OCI-LY3 (cell line): ENCODE results near the gene GDAP2.

Experiments
- H2AFZ ChIP-seq: fragments of 200-600, 300-600 bp; shearing (Covaris generic); 2 replicates; pipeline ENCODE4 v1.6.0; 2014; ENCODE audit warnings: antibody characterized with exemption, low read depth, low read length
- H3K27ac ChIP-seq: fragments of 200-600, 300-600 bp; sonication (generic); 2 replicates; pipeline ENCODE4 v1.5.1; 2014; ENCODE audit warnings: mild to moderate bottlenecking, low read length, moderate library complexity, mixed read lengths
- H3K27me3 ChIP-seq: fragments of 200-600, 300-600 bp; sonication (generic); 2 replicates; pipeline ENCODE4 v1.6.1; 2014; ENCODE audit warnings: low read depth, low read length, mixed read lengths
- H3K36me3 ChIP-seq: fragments of 200-600, 300-600 bp; sonication (generic); replicated peaks from 2 replicates; pipeline ENCODE3; 2014; ENCODE audit warnings: low read depth, low read length, mixed read lengths
- H3K4me1 ChIP-seq: fragments of 300-600, 200-600 bp; sonication (generic); 2 replicates; pipeline ENCODE4 v1.6.1; 2014; ENCODE audit warnings: low read length, mixed read lengths
- H3K4me2 ChIP-seq: fragments of 200-600, 300-600 bp; sonication (generic); 2 replicates; pipeline ENCODE4 v1.6.1; 2014; ENCODE audit warnings: low read length, mixed read lengths
- H3K4me3 ChIP-seq: fragments of 300-600, 200-600 bp; sonication (generic); 2 replicates; pipeline ENCODE4 v1.5.1; 2014; ENCODE audit warnings: antibody characterized with exemption, mild to moderate bottlenecking, low read length, moderate library complexity
- H3K79me2 ChIP-seq: fragments of 300-600, 200-600 bp; shearing (Covaris generic); 2 replicates; pipeline ENCODE4 v1.6.1; 2014; ENCODE audit warnings: mild to moderate bottlenecking, low read length, mixed read lengths
- H3K9ac ChIP-seq: fragments of 300-600, 200-600 bp; shearing (Covaris generic); 2 replicates; pipeline ENCODE4 v1.6.0; 2014; ENCODE audit warnings: mild to moderate bottlenecking, low read length, moderate library complexity
- H3K9me3 ChIP-seq: fragments of 200-600, 300-600 bp; shearing (Covaris generic); 2 replicates; pipeline ENCODE4 v1.6.1; 2014; ENCODE audit warnings: low read length, mixed read lengths; ENCODE audit not compliant: insufficient read depth
- H4K20me1 ChIP-seq: fragments of 200-600, 300-600 bp; sonication (generic); 2 replicates; pipeline ENCODE4 v1.6.1; 2016; ENCODE audit warnings: low read length, mixed read lengths; ENCODE audit not compliant: insufficient read depth
- EZH2phosphoT487 ChIP-seq: fragments of 200-600 bp; shearing (Covaris generic); IDR thresholded peaks from 2 replicates; pipeline ENCODE4 v1.6.1; 2018; ENCODE audit warnings: antibody characterized with exemption, mixed run types, low read depth
- TF ChIP-seq, protein P1 (sequence below): fragments of 200-600, 300-600 bp; sonication (generic); IDR thresholded peaks from 2 replicates; pipeline ENCODE4 v1.5.1; 2014; ENCODE audit warnings: antibody characterized with exemption, low read length, low read depth

Gene GDAP2

DNA sequence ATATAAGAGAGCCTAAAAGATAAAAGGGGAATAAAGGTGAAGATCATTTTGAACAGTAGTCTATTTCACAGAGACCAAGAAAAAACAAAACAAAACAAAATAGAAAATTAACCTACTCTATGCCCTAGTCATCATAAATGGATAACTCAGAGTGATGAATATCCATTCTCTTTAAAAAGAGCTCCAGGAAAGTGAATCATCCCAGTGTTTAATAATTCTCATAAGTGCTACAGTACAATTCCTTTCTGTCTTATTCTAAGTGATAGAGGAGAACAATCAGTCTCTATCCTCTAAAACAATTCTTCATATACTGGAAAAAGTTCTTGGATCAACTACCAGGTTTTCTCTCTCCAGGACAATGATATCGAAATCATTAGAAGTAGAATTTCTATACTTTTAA lies 45.8 kb downstream of the GDAP2 start:
- Histone ChIP-seq H3K9me3 (no peaks in the 10 kb centered on the region), H4K20me1 (no peaks in the 10 kb centered on the region), H3K27ac (no peak overlapping the region), H3K79me2 (no peaks in the 10 kb centered on the region), H3K4me3 (no peak overlapping the region), H3K4me1 (no peaks in the 10 kb centered on the region), H3K4me2 (no peak overlapping the region), H3K9ac (no peak overlapping the region), H2AFZ (no peak overlapping the region), H3K36me3 (no peaks in the 10 kb centered on the region), H3K27me3 (no peaks in the 10 kb centered on the region)
- TF ChIP-seq, protein P1, sequence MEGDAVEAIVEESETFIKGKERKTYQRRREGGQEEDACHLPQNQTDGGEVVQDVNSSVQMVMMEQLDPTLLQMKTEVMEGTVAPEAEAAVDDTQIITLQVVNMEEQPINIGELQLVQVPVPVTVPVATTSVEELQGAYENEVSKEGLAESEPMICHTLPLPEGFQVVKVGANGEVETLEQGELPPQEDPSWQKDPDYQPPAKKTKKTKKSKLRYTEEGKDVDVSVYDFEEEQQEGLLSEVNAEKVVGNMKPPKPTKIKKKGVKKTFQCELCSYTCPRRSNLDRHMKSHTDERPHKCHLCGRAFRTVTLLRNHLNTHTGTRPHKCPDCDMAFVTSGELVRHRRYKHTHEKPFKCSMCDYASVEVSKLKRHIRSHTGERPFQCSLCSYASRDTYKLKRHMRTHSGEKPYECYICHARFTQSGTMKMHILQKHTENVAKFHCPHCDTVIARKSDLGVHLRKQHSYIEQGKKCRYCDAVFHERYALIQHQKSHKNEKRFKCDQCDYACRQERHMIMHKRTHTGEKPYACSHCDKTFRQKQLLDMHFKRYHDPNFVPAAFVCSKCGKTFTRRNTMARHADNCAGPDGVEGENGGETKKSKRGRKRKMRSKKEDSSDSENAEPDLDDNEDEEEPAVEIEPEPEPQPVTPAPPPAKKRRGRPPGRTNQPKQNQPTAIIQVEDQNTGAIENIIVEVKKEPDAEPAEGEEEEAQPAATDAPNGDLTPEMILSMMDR, result no peak
- TF ChIP-seq EZH2phosphoT487, result no peak

DNA sequence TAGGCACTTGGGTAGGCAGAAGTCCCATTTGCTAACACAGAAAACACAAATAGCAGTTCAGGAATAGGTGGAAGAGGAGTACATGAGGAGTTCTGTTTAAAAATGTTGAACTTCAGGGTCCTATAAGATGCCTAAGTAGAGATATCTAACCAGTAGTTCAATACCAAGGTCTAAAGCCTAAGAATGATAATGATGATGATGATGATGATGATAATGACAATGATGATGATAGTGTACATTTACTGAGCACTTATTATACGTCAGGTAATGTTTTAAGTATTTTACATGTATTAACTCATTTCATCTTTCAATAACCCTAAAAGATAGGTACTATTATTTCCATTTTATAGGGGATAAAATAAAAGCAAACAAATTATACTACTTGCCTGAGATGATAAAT lies 50.1 kb downstream of the GDAP2 start:
- Histone ChIP-seq H3K9ac (no peak overlapping the region), H3K79me2 (no peaks in the 10 kb centered on the region), H3K4me1 (no peaks in the 10 kb centered on the region), H4K20me1 (no peaks in the 10 kb centered on the region), H3K36me3 (no peaks in the 10 kb centered on the region), H3K27ac (no peak overlapping the region), H3K4me3 (no peak overlapping the region), H3K4me2 (no peak overlapping the region), H3K9me3 (no peaks in the 10 kb centered on the region), H3K27me3 (no peaks in the 10 kb centered on the region), H2AFZ (no peak overlapping the region)
- TF ChIP-seq EZH2phosphoT487, result no peak
- TF ChIP-seq, protein P1, result no peak

DNA sequence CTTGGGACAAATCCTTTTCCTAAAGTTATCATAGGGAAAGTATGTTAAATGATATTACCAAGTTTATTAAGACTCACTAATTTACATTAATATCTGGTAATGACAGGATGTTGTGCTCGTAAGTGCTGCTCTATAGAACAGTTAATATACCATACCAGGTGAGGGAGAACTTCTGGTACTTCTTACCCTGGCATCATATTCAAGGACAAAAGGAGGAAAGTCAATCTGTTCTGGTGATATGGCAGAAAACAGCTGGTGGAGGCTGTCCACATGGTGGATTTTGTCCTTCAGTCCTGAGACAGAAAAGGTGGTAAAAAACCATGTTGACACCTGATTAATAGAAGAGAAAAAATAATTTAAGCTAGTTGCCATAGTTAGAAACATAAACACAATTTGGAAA lies 51.6 kb downstream of the GDAP2 start:
- Histone ChIP-seq H3K4me3 (no peak overlapping the region), H3K36me3 (peaks cover 5% of the 10 kb centered on the region), H4K20me1 (no peaks in the 10 kb centered on the region), H3K9ac (no peak overlapping the region), H3K27ac (no peak overlapping the region), H3K9me3 (no peaks in the 10 kb centered on the region), H3K27me3 (no peaks in the 10 kb centered on the region), H3K4me1 (no peaks in the 10 kb centered on the region), H3K79me2 (no peaks in the 10 kb centered on the region), H2AFZ (no peak overlapping the region), H3K4me2 (no peak overlapping the region)
- TF ChIP-seq, protein P1, result no peak
- TF ChIP-seq EZH2phosphoT487, result no peak

DNA sequence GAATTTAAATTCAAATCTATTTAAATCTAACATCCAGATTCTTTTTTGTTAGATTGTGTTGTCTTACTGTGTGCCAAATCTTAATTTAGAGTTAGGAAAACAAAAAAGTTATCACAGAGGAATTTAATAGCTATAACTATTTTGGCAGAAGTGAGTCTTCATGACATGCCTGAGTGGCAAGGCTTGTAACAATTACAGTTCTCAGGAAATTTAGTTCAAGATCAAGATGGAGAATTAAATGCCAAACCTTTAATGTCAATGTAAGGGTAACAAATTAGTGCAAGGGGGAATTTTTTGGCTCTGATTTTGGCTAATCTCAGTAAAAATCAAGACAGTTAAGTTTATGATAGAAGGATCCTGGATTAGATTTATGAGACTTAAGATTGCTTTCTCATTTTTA lies 58.4 kb downstream of the GDAP2 start:
- H3K9me3 ChIP-seq, result no peaks in the 10 kb centered on the region
- no peaks in the 10 kb centered on the region for H3K79me2 ChIP-seq
- no peaks in the 10 kb centered on the region for H3K27me3 ChIP-seq
- peaks cover 10% of the 10 kb centered on the region for H3K36me3 ChIP-seq
- TF ChIP-seq, protein P1, result no peak
- TF ChIP-seq EZH2phosphoT487, result no peak
- no peaks in the 10 kb centered on the region for H3K4me1 ChIP-seq
- no peak overlapping the region for H2AFZ ChIP-seq
- H3K4me3 ChIP-seq, result no peak overlapping the region
- H4K20me1 ChIP-seq, result no peaks in the 10 kb centered on the region
- H3K4me2 ChIP-seq, result no peak overlapping the region
- no peak overlapping the region for H3K27ac ChIP-seq
- no peak overlapping the region for H3K9ac ChIP-seq
